ENCODE results near the gene EFCAB5.

The EFCAB5 gene

DNA sequence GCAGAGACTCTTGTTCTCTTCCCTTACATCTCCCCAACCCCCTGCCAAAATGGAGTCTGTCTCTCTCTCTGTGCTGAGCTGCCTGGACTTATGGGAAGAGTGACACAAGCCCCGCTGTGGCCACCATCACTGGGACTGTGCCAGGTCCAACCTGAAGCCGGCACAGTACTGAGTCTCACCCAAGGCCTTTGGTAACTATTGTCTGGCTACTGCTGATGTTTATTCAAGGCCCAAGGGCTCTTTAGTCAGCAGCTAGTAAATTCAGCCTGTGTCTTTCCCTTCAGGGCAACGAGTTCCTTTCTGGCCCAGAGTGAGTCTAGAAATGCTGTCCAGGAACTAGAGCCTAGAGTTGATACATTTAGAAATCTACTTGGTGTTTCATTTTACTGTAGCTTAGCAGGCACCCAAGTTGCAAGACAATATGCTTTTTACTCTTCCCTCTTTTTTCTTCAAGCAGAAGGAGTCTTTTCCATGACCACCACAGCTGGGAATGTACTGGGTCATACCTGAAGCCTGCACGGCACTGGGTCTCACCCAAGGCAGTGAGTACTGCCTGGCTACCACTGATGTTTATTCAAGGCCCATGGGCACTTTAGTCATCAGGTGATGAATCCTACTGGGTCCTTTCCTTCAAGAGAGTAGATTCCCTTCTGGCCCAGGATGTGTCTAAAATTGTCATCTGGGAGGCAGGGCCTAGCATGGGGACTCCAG, 17.7 kb downstream of the EFCAB5 start:
- TF ChIP-seq, protein P1, sequence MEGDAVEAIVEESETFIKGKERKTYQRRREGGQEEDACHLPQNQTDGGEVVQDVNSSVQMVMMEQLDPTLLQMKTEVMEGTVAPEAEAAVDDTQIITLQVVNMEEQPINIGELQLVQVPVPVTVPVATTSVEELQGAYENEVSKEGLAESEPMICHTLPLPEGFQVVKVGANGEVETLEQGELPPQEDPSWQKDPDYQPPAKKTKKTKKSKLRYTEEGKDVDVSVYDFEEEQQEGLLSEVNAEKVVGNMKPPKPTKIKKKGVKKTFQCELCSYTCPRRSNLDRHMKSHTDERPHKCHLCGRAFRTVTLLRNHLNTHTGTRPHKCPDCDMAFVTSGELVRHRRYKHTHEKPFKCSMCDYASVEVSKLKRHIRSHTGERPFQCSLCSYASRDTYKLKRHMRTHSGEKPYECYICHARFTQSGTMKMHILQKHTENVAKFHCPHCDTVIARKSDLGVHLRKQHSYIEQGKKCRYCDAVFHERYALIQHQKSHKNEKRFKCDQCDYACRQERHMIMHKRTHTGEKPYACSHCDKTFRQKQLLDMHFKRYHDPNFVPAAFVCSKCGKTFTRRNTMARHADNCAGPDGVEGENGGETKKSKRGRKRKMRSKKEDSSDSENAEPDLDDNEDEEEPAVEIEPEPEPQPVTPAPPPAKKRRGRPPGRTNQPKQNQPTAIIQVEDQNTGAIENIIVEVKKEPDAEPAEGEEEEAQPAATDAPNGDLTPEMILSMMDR (IDR thresholded peaks at IDR 0.05; ENCODE audit: low read length, missing control alignments) = no peak

DNA sequence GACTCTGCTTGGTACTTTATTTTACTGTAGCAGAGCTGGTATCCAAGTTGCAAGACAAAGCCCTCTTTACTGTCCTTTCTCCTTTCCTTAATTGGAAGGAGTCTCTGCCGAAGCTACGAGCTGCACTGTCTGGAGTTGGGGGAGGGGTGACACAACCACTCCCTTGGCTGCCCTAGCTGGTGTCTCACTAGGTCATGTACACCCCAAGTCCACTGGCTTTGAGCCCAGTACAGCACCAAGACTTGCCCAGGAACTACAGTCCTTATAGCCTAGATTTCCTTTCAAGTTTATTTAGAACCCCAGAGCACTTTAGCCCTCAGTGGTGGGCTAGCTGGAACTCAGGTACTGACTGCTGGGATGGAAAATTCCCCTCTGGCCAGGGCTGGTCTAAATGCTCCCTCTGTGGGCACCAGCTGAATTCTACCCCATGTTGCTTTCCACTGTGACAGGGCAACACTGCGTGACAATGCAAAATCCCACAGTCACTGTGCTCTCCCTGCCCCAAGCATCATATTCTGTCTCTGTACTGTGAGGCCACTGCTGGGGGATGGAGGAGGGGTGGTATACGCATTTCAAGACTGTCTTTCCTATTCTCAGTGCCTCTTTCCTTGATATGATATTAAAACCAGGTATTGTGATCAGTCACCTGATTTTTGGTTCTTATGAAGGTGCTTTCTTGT, 18.4 kb downstream of the EFCAB5 start:
- H3K4me3 ChIP-seq (replicated peaks; ENCODE audit: low read depth, low read length) = no peak overlapping the region
- TF ChIP-seq, protein P1 (IDR thresholded peaks at IDR 0.05; ENCODE audit: low read length, missing control alignments) = no peak
- DNase-seq (ENCODE audit: low read depth) = no peak

More for the DNA sequence above, 17.7 kb downstream of the EFCAB5 start:
- DNase-seq (ENCODE audit: low read depth) = no peak
- H3K4me3 ChIP-seq (replicated peaks; ENCODE audit: low read depth, low read length) = no peak overlapping the region

DNA sequence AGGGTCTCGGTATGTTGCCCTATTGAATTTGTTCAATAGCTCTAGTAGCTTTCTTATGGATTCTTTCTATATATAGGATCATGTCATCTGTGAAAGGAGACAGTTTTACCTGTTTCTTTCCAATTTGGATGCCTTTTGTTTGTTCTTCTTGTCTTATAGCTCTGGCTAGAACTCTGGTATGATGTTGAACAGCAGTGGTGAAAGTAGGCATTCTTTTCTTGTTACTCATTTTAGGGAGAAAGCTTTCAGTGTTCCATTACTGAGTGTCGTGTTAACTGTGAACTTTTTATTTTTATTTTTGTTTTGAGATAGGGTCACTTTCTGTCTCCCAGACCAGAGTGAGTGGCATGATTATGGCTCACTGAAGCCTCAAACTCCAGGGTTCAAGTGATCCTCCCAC, 21.2 kb downstream of the EFCAB5 start:
- TF ChIP-seq, protein P1 (IDR thresholded peaks at IDR 0.05; ENCODE audit: low read length, missing control alignments) = no peak
- peak; percentile 7 for DNase-seq (ENCODE audit: low read depth)
- H3K4me3 ChIP-seq (replicated peaks; ENCODE audit: low read depth, low read length) = no peak overlapping the region

DNA sequence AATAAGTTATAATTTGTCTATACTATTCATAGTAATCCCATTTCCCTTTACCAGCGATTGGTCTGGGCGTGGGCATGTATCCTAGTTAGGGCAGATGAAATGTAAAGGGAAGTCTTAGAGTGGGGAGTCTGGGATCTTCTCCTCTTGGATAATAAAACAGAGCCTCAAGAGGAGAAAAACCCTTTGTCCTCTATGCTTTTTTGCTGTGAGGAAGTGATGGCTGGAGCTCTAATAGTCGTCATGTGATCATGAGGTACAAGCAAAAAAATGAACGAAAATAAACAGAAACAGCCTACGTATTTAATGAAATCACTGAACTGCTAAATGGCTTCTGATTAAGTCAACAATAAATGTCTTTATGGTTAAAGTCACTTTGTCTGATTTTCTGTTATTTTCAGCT, 26.8 kb downstream of the EFCAB5 start:
- TF ChIP-seq, protein P1 (IDR thresholded peaks at IDR 0.05; ENCODE audit: low read length, missing control alignments) = no peak
- H3K4me3 ChIP-seq (replicated peaks; ENCODE audit: low read depth, low read length) = no peak overlapping the region
- DNase-seq (ENCODE audit: low read depth) = no peak

DNA sequence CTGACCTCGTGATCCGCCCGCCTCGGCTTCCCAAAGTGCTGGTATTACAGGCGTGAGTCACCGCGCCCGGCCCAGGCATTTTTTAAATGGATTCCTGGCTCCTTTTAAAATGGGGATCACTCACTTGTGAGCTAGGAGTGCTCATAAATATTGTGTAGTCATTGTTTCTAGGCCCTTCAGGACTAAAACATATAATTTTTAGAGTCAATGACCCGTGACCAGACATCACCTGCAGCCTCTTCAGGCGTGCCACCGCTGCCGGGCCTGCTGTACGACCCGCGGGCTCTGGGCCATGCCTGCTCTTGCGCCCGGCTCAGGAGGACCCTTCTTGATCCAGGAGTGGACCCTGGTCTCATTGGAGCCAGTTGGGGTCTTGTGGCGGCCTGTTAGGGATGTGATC, 30.8 kb downstream of the EFCAB5 start:
- no peak for DNase-seq (ENCODE audit: low read depth)
- no peak overlapping the region for H3K4me3 ChIP-seq (replicated peaks; ENCODE audit: low read depth, low read length)
- TF ChIP-seq, protein P1 (IDR thresholded peaks at IDR 0.05; ENCODE audit: low read length, missing control alignments) = no peak

DNA sequence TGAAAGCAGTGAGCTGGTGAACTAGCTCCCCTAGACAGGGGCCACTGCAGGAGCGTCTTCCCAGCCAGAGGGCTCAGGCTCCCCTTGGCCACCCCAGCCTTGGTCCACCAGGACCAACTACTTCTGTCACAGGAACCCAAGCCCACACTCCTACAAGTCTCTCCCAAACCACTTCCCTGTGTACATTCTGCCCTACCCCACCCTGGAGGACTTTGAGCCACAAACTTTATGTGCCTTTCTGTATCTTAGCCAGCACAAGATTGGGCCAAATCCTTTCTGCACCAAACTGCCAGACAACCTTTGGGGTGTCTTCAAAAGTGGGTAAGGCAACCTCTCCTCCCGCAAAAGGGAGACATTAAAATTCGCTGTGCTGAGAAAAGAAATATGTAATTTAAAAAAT, 31.6 kb downstream of the EFCAB5 start:
- TF ChIP-seq, protein P1 (IDR thresholded peaks at IDR 0.05; ENCODE audit: low read length, missing control alignments) = no peak
- H3K4me3 ChIP-seq (replicated peaks; ENCODE audit: low read depth, low read length) = no peak overlapping the region
- no peak for DNase-seq (ENCODE audit: low read depth)
